ENCODE data around the gene ARL5C.
"Not testable (repeated sequence)": the region's sequence is repeated elsewhere in the genome, so short reads cannot be mapped to it uniquely, and the experiment has no call there.

DNA sequence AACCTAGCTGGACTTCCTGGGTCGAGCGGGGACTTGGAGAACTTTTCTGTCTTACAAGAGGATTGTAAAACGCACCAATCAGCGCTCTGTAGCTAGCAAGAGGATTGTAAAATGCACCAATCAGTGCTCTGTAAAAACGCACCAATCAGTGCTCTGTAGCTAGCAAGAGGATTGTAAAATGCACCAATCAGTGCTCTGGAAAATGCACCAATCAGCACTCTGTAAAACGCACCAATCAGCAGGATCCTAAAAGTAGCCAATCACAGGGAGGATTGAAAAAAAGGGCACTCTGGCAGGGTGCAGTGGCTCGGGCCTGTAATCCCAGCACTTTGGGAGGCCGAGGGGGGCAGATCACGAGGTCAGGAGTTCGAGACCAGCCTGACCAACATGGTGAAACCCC is 2.5 kb upstream of the ARL5C start:
- TF ChIP-seq CTCF, POLR2A (IDR thresholded peaks at IDR 0.05): not testable (repeated sequence)
